Hepatocyte (in vitro differentiated cells): ENCODE data around the gene CABLES2. TPM values are rescaled to one million over a fixed set of nuclear protein-coding genes. Genes with fewer than 3 reads are reported as not detected.
A peak's percentile ranks its signal among the peaks of the same experiment; 100 is the strongest.

Experiments
- DNase-seq: peaks from one replicate; pipeline ENCODE4 v3.0.0-alpha.2; 2016; ENCODE audit warnings: low spot score
- H2AFZ ChIP-seq: fragments of 200-600 bp; sonication (generic); 2 replicates; pipeline ENCODE4 v1.6.0; 2016; ENCODE audit warnings: antibody characterized with exemption, mild to moderate bottlenecking
- H3K27ac ChIP-seq: fragments of 200-600 bp; sonication (generic); 2 replicates; pipeline ENCODE4 v1.5.1; 2016; ENCODE audit warnings: mild to moderate bottlenecking
- H3K27me3 ChIP-seq: fragments of 200-600 bp; sonication (generic); 2 replicates; pipeline ENCODE4 v1.6.1; 2016
- H3K36me3 ChIP-seq: fragments of 200-600 bp; sonication (generic); replicated peaks from 2 replicates; pipeline ENCODE4 v1.5.1; 2016; ENCODE audit warnings: low read depth; ENCODE audit not compliant: insufficient read depth
- H3K4me1 ChIP-seq: fragments of 200-600 bp; sonication (generic); 2 replicates; pipeline ENCODE4 v1.5.1; 2016; ENCODE audit warnings: mild to moderate bottlenecking, moderate library complexity; ENCODE audit not compliant: insufficient read depth
- H3K4me2 ChIP-seq: fragments of 200-600 bp; sonication (generic); 2 replicates; pipeline ENCODE4 v1.6.0; 2016
- H3K4me3 ChIP-seq: fragments of 200-600 bp; sonication (generic); 2 replicates; pipeline ENCODE4 v1.5.1; 2016; ENCODE audit warnings: mild to moderate bottlenecking
- H3K79me2 ChIP-seq: fragments of 200-600 bp; sonication (generic); 2 replicates; pipeline ENCODE4 v1.6.0; 2017; ENCODE audit warnings: mild to moderate bottlenecking
- H3K9me2 ChIP-seq: fragments of 200-600 bp; sonication (generic); replicated peaks from 2 replicates; pipeline ENCODE4 v1.6.0; 2017; ENCODE audit warnings: mild to moderate bottlenecking; ENCODE audit not compliant: insufficient read depth
- H3K9me3 ChIP-seq: fragments of 200-600 bp; sonication (generic); 2 replicates; pipeline ENCODE4 v1.5.1; 2016; ENCODE audit warnings: low read depth, mild to moderate bottlenecking
- H4K20me1 ChIP-seq: fragments of 200-600 bp; sonication (generic); 2 replicates; pipeline ENCODE4 v1.6.0; 2016; ENCODE audit warnings: mild to moderate bottlenecking; ENCODE audit not compliant: insufficient read depth, poor library complexity, severe bottlenecking
- CTCF ChIP-seq: fragments of 200-600 bp; sonication (generic); IDR thresholded peaks from 2 replicates; pipeline ENCODE4 v1.5.1; 2016; ENCODE audit warnings: antibody characterized with exemption, mild to moderate bottlenecking; ENCODE audit not compliant: poor library complexity
- EZH2 ChIP-seq: fragments of 200-600 bp; sonication (generic); IDR thresholded peaks from 2 replicates; pipeline ENCODE4 v1.6.1; 2016; ENCODE audit warnings: antibody characterized with exemption, mild to moderate bottlenecking, borderline replicate concordance
- EZH2phosphoT487 ChIP-seq: fragments of 200-600 bp; sonication (generic); IDR thresholded peaks from one replicate; pipeline ENCODE4 v1.6.1; 2018; ENCODE audit warnings: antibody characterized with exemption, mild to moderate bottlenecking, low read depth, moderate library complexity; ENCODE audit not compliant: unreplicated experiment, severe bottlenecking
- WGBS: methylation state at CpG from one replicate; pipeline ENCODE4 v1.1.6; 2016; ENCODE audit warnings: low lambda C conversion rate; ENCODE audit errors: missing lambda C conversion rate; 5-methylcytosine and 5-hydroxymethylcytosine counted together
- polyA plus RNA-seq: library from polyadenylated mRNA; unstranded; fragments of >200 nt; fragmentation: Nextera tagmentation; extraction: Ambion mirVana; gene quantifications from 2 replicates; pipeline ENCODE4 v1.2.1, GENCODE V29; 2016
- total RNA-seq: library from RNA; depleted of rRNA; stranded (reverse); fragments of >200 nt; gene quantifications from 2 replicates; pipeline ENCODE4 v1.2.3, GENCODE V29; 2014

Gene CABLES2
- 8.6 and 12.0 TPM in 2 replicates for total RNA-seq
- 17.7 and 19.1 TPM in 2 replicates for polyA plus RNA-seq

GRCh38 chr20:62407221-62407992 is at the start of gene CABLES2:
Gene CABLES2, minus strand, starts transcription at chr20:62407285. Its CDS starts 9 bp downstream, at chr20:62407276.
- Histone ChIP-seq H4K20me1 (no peaks in the 10 kb centered on the region), H3K9me2 (no peaks in the 10 kb centered on the region), H3K9me3 (no peaks in the 10 kb centered on the region), H3K27ac (peak within 1 kb of the TSS; percentile 73), H2AFZ (peak within 1 kb of the TSS; percentile 95), H3K4me1 (peaks cover 23% of the 10 kb centered on the region), H3K79me2 (peaks cover 38% of the 10 kb centered on the region), H3K4me2 (peak within 1 kb of the TSS; percentile 99), H3K4me3 (peak within 1 kb of the TSS; percentile 70), H3K27me3 (no peaks in the 10 kb centered on the region), H3K36me3 (no peaks in the 10 kb centered on the region)
- TF ChIP-seq EZH2 (no peak), CTCF (no peak), EZH2phosphoT487 (no peak)
- peak; percentile 96 for DNase-seq
- WGBS = 13% methylated on average over 33 of the region's 73 CpGs

- no peak overlapping the region for H3K4me3 ChIP-seq
- no peaks in the 10 kb centered on the region for H3K9me3 ChIP-seq
- no peaks in the 10 kb centered on the region for H3K9me2 ChIP-seq
- no peaks in the 10 kb centered on the region for H4K20me1 ChIP-seq
- H3K36me3 ChIP-seq = no peaks in the 10 kb centered on the region
- H3K4me1 ChIP-seq = peaks cover 44% of the 10 kb centered on the region
- no peak overlapping the region for H3K4me2 ChIP-seq
- no peak overlapping the region for H2AFZ ChIP-seq
- H3K79me2 ChIP-seq = no peaks in the 10 kb centered on the region
- TF ChIP-seq EZH2phosphoT487 (no peak), CTCF (no peak), EZH2 (no peak)
- 81% methylated on average over 15 of the region's 15 CpGs for WGBS
- peak overlapping the region; percentile 80 for H3K27ac ChIP-seq
- DNase-seq = no peak
- no peaks in the 10 kb centered on the region for H3K27me3 ChIP-seq
These were observed 48.8 kb upstream of the CABLES2 start for GRCh38 chr20:62455929-62456328.

GRCh38 chr20:62454904-62455636 is 48.0 kb upstream of the CABLES2 start:
- Histone ChIP-seq H3K79me2 (no peaks in the 10 kb centered on the region), H4K20me1 (no peaks in the 10 kb centered on the region), H2AFZ (no peak overlapping the region), H3K9me2 (no peaks in the 10 kb centered on the region), H3K36me3 (no peaks in the 10 kb centered on the region), H3K27ac (peak overlapping the region; percentile 80), H3K4me2 (peak overlapping the region; percentile 45), H3K4me3 (no peak overlapping the region), H3K27me3 (no peaks in the 10 kb centered on the region), H3K9me3 (no peaks in the 10 kb centered on the region), H3K4me1 (peaks cover 44% of the 10 kb centered on the region)
- DNase-seq = peak; percentile 41
- TF ChIP-seq EZH2phosphoT487 (no peak), EZH2 (no peak), CTCF (no peak)
- 54% methylated on average over 30 of the region's 30 CpGs for WGBS
